Measurements from ENCODE around the gene SLC37A1. TPM values are rescaled to one million over a fixed set of nuclear protein-coding genes. Genes with fewer than 3 reads are reported as not detected.

The SLC37A1 gene
- polyA plus RNA-seq, 1 experiment: 0.88 TPM

DNA sequence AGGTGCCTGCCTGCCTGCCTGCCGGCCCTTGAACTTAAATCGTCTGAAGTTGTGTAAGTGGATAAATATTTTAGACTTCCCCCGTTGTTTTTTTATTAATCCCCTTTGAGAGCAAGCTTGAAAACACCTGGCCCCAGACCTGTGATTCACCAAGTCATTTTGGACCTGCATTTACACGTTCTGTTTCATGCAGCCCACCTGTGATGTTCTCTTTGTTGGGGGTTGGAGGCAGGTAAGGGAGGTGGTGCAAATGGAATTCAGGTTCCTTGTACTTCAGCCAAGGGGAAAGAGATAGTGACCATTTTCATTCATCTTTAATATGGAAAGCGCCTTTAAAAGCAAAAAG is 1.2 kb downstream of the SLC37A1 start:
- no peak for TF ChIP-seq CTCF (IDR thresholded peaks at IDR 0.05; ENCODE audit: insufficient read depth, low read depth, low read length)
- H3K4me3 ChIP-seq (ENCODE audit: low read depth, low read length): peak overlapping the region; percentile 52
- H3K36me3 ChIP-seq (ENCODE audit: control insufficient read depth, insufficient read depth, low read length): no peaks in the 10 kb centered on the region
- POLR2A ChIA-PET: no interaction called here
- CTCF ChIA-PET: interaction anchor here (0.6 kb wide), 1 partner anchor 21 kb away, joined by 3 read pairs; no protein-coding TSS in a partner anchor
- H3K27me3 ChIP-seq (ENCODE audit: control insufficient read depth, insufficient read depth, low read length): no peaks in the 10 kb centered on the region; the same call in 1 of the 2 replicates
- no peak for DNase-seq (ENCODE audit: low read depth)

DNA sequence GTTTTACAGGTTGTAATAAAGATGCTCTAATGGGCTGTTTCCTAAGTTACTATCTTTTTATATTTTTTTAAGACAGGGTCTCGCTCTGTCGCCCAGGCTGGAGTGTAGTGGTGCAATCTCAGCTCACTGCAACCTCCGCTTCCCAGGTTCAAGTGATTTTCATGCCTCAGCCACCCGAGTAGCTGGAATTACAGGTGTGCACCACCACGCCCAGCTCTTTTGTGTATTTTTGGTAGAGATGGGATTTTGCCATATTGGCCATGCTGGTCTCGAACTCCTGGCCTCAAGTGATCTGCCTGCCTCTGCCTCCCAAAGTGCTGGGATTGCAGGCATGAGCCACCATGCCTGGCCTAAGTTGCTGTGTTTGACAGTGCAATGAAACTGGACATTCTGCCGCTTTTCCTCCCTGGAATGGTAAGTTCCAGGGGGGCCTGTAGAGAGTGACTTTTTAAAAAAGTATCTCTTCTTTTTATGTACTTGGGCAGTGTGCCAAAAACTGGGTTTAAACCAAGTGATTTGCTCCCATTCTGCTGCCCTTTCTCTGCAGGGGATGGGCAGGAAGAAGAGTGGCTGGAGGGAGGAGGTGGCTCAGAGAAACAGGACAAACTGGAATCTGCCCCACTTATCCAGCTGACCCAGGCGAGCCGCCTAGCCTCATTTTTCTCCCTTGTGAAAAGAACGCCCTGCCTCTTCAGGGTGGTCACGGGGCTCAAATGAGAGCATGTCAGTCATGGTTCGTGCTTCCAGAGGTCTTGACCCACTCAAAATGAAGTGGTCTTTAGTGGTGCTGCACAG is 2.3 kb downstream of the SLC37A1 start:
- CTCF ChIA-PET: no interaction called here
- Histone ChIP-seq H3K27me3 (ENCODE audit: control insufficient read depth, insufficient read depth, low read length) (no peaks in the 10 kb centered on the region; the same call in 1 of the 2 replicates), H3K36me3 (ENCODE audit: control insufficient read depth, insufficient read depth, low read length) (no peaks in the 10 kb centered on the region), H3K4me3 (ENCODE audit: low read depth, low read length) (no peak overlapping the region)
- DNase-seq (ENCODE audit: low read depth): no peak
- TF ChIP-seq CTCF (IDR thresholded peaks at IDR 0.05; ENCODE audit: insufficient read depth, low read depth, low read length): no peak
- POLR2A ChIA-PET: no interaction called here

- Histone ChIP-seq H3K27me3 (ENCODE audit: control insufficient read depth, insufficient read depth, low read length) (0 out of 2 replicates have a peak, but pooled peaks cover 1% of the 10 kb centered on the region), H3K4me3 (ENCODE audit: low read depth, low read length) (no peak overlapping the region), H3K36me3 (ENCODE audit: control insufficient read depth, insufficient read depth, low read length) (no peaks in the 10 kb centered on the region)
- POLR2A ChIA-PET: no interaction called here
- no peak for TF ChIP-seq CTCF (IDR thresholded peaks at IDR 0.05; ENCODE audit: insufficient read depth, low read depth, low read length)
- CTCF ChIA-PET: no interaction called here
- DNase-seq (ENCODE audit: low read depth): no peak
Observed at GRCh38 chr21:42518215-42518614, 4.6 kb downstream of the SLC37A1 start.

- no peaks in the 10 kb centered on the region for H3K36me3 ChIP-seq (ENCODE audit: control insufficient read depth, insufficient read depth, low read length)
- H3K4me3 ChIP-seq (ENCODE audit: low read depth, low read length): no peak overlapping the region
- H3K27me3 ChIP-seq (ENCODE audit: control insufficient read depth, insufficient read depth, low read length): 0 out of 2 replicates have a peak, but pooled peaks cover 1% of the 10 kb centered on the region
- TF ChIP-seq CTCF (IDR thresholded peaks at IDR 0.05; ENCODE audit: insufficient read depth, low read depth, low read length): no peak
- ChIA-PET POLR2A (no interaction called here), CTCF (no interaction called here)
- no peak for DNase-seq (ENCODE audit: low read depth)
Observed at GRCh38 chr21:42518626-42519025, 5.0 kb downstream of the SLC37A1 start.

DNA sequence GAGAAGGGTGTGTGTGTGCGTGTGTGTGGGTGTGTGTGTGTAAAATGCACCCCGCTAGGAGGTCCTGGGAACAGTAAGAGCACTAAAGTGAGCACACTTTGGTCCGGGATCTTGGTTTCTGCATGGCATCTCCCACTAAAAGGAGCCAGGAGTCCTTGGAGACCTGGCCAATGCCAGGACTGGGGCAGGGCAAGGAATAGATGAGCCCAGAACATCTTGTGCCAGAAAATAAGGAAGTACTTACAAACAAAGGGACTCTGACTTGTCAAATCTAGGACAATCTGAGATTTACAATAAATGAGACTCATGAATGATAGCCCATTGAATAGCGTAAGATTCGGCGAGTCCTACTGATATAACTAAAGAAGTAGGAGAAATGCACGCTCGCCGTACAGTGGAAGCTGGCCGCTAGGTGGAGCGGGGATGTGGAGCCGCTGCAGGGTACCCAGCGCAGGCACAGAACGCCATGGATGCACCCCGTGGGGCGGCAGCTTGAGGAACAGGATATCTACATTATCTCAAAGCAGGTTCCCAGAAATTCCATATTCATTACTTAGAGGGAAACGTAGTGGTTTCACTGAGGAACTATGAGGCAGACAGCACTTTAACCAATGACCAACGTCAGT is 7.1 kb downstream of the SLC37A1 start:
- Histone ChIP-seq H3K36me3 (ENCODE audit: control insufficient read depth, insufficient read depth, low read length) (no peaks in the 10 kb centered on the region), H3K27me3 (ENCODE audit: control insufficient read depth, insufficient read depth, low read length) (0 out of 2 replicates have a peak, but pooled peaks cover 1% of the 10 kb centered on the region), H3K4me3 (ENCODE audit: low read depth, low read length) (no peak overlapping the region)
- 0 out of 2 replicates have a peak, but pooled peaks have one; percentile 20 for TF ChIP-seq CTCF (IDR thresholded peaks at IDR 0.05; ENCODE audit: insufficient read depth, low read depth, low read length)
- CTCF ChIA-PET: interaction anchor here (0.7 to 1.3 kb wide), 2 partner anchors 358 to 509 kb away, joined by 3 to 4 read pairs; no protein-coding TSS in a partner anchor
- DNase-seq (ENCODE audit: low read depth): no peak
- POLR2A ChIA-PET: no interaction called here

Data from BJ (cell line).